Mesothelial cell of epicardium (in vitro differentiated cells): ENCODE results near the gene DYNLT5. TPM values are rescaled to one million over a fixed set of nuclear protein-coding genes. Genes with fewer than 3 reads are reported as not detected.

Experiments used
- DNase-seq, 2 experiments: peaks; one replicate each; pipeline ENCODE4 v3.0.0; 2021; ENCODE audit warnings: low spot score in 2 of 2; ENCODE audit not compliant: unreplicated experiment in 2 of 2
- H3K27ac Mint-ChIP-seq: 2 replicates; pipeline ENCODE4 v1.8.0; 2021; ENCODE audit warnings: mixed read lengths
- H3K27me3 Mint-ChIP-seq: 2 replicates; pipeline ENCODE4 v1.8.0; 2021; ENCODE audit warnings: low read depth, mixed read lengths
- H3K36me3 Mint-ChIP-seq: 2 replicates; pipeline ENCODE4 v1.8.0; 2021; ENCODE audit warnings: mixed read lengths
- H3K4me1 Mint-ChIP-seq: 2 replicates; pipeline ENCODE4 v1.8.0; 2021; ENCODE audit warnings: mixed read lengths
- H3K4me3 Mint-ChIP-seq: 2 replicates; pipeline ENCODE4 v1.8.0; 2021; ENCODE audit warnings: mild to moderate bottlenecking, moderate library complexity, mixed read lengths
- H3K9me3 Mint-ChIP-seq: 2 replicates; pipeline ENCODE4 v1.8.0; 2021; ENCODE audit warnings: mixed read lengths
- CTCF ChIP-seq: fragments of 200-600 bp; sonication (generic); IDR thresholded peaks from one replicate; pipeline ENCODE4 v1.5.0; 2021; ENCODE audit warnings: antibody characterized with exemption; ENCODE audit not compliant: unreplicated experiment
- total RNA-seq: library from RNA; stranded (reverse); gene quantifications from 3 replicates; pipeline ENCODE4 v1.2.1, GENCODE V29; 2021

Gene DYNLT5
- total RNA-seq, 1 donor from 2014 or later: 0.67 TPM

DNA sequence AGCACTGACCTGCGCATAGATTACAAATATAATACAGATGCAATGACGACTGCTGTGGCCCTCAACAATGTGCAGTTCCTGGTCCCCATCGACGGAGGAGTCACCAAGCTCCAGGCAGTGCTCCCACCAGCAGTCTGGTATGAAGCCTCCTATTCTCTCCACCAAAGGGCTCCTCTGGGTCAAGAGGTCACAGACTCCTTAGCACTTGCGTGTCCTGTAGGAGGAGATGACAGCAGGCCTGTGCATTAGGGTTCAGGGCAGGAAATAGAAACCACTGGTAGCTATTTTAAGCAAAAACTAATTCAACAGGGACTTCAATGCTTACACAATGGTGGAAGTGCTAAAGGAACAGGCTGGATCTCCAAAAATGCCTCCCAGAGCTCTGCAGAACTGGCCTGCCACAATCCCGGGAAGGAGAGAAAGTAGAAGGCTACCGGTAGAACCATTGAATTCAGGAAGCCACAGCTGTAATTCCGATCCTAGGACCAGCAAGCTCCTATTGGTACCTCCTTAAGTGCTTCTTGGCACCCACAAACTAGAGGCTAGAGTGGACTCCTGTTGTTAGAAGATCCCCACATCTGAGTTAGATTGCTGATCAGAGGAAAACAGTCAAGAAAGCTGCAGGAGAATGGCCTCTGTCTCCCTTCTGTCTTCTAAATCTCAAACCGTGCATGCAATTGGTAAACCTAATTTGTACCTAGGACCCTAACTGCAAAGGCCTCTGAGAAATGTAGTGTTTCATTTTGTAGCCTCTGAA lies 12.7 kb upstream of the DYNLT5 start:
- no peak overlapping the region for H3K27ac Mint-ChIP-seq
- no peak for TF ChIP-seq CTCF
- H3K27me3 Mint-ChIP-seq: peaks cover 3% of the 10 kb centered on the region
- H3K4me1 Mint-ChIP-seq: no peaks in the 10 kb centered on the region
- H3K4me3 Mint-ChIP-seq: no peak overlapping the region
- peaks cover 6% of the 10 kb centered on the region for H3K9me3 Mint-ChIP-seq
- no peaks in the 10 kb centered on the region for H3K36me3 Mint-ChIP-seq
- no peak for DNase-seq

GRCh38 chr1:66745451-66745850 lies 6.8 kb upstream of the DYNLT5 start:
- Mint-ChIP-seq H3K4me1 (no peaks in the 10 kb centered on the region), H3K9me3 (peaks cover 6% of the 10 kb centered on the region), H3K4me3 (no peak overlapping the region), H3K27me3 (peaks cover 32% of the 10 kb centered on the region), H3K27ac (no peak overlapping the region), H3K36me3 (no peaks in the 10 kb centered on the region)
- no peak for DNase-seq
- TF ChIP-seq CTCF: no peak

DNA sequence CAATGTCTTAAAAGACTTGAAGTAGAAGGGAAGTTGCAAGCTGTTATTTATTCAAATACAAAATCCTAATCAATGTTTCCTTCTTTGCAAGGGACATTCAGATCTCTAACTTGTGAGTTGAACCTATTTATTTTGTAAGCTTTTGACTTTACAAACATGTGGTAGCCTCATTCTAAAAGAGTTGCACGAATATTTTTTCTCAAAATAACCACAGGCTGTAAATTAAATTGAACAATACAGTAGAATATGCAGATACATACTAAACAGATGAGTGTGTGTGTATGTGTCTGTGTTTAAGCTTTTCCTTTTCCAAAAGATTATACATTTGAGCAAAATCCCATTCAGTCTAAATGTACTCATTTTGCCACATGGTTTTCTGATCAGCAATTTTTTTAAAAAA lies 4.8 kb upstream of the DYNLT5 start:
- Mint-ChIP-seq H3K4me3 (no peak overlapping the region), H3K27ac (no peak overlapping the region), H3K36me3 (no peaks in the 10 kb centered on the region), H3K9me3 (peaks cover 4% of the 10 kb centered on the region), H3K4me1 (peaks cover 7% of the 10 kb centered on the region), H3K27me3 (peaks cover 50% of the 10 kb centered on the region)
- no peak for TF ChIP-seq CTCF
- DNase-seq: no peak

DNA sequence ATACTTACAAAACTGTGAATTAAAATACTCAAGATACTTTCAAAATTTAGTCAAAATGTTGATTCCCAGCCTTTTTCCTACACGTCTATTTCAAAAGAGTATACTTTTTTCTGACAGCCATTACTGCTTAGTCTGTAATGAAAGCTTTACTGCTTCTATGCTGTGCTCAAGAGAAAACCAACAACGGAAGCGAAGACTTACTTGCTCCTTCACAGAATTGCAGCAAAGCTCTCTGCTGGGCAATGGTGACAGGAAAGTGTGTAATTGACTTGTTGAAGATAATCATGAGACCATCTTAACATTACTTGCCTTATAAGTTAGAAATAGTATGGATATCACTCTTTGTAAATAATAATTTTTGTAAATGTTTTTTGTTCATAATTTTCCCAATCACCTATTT lies 1.7 kb upstream of the DYNLT5 start:
- no peak overlapping the region for H3K27ac Mint-ChIP-seq
- H3K27me3 Mint-ChIP-seq: peaks cover 68% of the 10 kb centered on the region
- no peaks in the 10 kb centered on the region for H3K36me3 Mint-ChIP-seq
- no peaks in the 10 kb centered on the region for H3K9me3 Mint-ChIP-seq
- TF ChIP-seq CTCF: no peak
- peaks cover 13% of the 10 kb centered on the region for H3K4me1 Mint-ChIP-seq
- DNase-seq: no peak
- no peak overlapping the region for H3K4me3 Mint-ChIP-seq

GRCh38 chr1:66751160-66751559 lies 1.1 kb upstream of the DYNLT5 start:
- DNase-seq: no peak
- Mint-ChIP-seq H3K4me3 (no peak overlapping the region), H3K36me3 (no peaks in the 10 kb centered on the region), H3K27me3 (peaks cover 68% of the 10 kb centered on the region), H3K9me3 (no peaks in the 10 kb centered on the region), H3K27ac (no peak overlapping the region), H3K4me1 (peaks cover 13% of the 10 kb centered on the region)
- TF ChIP-seq CTCF: no peak
